Pons (tissue), 1 donor: Measurements from ENCODE around the gene LCTL.

Experiments used
- DNase-seq: peaks from one replicate; pipeline ENCODE4 v3.0.0-alpha.2; 2016; ENCODE audit warnings: low spot score

Gene LCTL

DNA sequence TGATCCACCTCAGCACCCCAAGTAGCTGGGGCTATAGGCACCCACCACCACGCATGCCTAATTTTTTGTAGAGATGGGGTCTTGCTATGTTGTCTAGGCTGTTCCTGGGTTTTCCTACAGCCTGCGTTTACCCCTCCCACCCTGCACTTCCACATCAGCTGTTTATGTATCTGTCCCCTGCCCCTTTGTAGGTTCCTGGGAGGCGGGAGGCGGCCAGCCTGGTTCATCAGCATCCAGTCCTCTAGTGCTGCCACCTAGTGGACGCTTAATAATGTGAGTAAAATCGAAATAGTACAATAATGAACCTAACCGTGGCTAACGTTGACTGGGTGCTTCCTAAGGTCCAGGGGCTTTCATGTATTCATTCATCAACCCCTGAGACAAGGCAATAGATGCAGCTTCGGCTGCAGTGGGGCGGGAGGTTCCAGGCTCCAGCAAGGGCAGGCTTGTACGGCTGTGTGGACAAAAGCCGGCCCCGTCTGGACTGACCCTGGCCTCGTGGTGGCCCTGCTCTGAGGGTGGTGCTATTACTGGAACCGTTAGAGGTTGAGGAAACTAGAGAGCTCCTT lies 1.2 kb upstream of the LCTL start:
- DNase-seq: peak; percentile 70

DNA sequence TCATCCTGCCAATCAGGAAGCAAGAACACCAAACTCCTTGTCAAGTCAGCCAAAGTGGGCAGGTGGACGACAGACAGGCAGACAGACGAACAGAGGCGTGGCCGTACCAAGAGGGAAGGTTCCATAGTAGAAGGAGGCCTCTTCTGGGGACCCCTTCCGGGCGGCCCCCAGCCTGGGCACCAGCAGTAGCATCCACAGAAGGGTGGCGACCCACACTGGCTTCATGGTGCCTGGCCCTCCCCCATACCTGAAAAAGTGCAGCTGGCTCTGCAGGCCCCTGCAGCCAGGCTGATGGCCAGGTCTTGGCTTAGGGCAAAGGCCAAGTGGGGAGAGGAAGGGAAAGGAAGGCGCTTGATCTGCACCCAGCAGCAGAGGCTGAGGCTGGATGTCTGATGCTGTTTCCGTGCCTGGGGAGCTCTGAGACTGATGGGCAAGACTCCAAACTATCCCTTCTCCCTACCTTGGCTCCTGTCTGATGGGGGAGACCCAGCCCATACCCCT lies 607 bp downstream of the LCTL start:
- DNase-seq: no peak

DNA sequence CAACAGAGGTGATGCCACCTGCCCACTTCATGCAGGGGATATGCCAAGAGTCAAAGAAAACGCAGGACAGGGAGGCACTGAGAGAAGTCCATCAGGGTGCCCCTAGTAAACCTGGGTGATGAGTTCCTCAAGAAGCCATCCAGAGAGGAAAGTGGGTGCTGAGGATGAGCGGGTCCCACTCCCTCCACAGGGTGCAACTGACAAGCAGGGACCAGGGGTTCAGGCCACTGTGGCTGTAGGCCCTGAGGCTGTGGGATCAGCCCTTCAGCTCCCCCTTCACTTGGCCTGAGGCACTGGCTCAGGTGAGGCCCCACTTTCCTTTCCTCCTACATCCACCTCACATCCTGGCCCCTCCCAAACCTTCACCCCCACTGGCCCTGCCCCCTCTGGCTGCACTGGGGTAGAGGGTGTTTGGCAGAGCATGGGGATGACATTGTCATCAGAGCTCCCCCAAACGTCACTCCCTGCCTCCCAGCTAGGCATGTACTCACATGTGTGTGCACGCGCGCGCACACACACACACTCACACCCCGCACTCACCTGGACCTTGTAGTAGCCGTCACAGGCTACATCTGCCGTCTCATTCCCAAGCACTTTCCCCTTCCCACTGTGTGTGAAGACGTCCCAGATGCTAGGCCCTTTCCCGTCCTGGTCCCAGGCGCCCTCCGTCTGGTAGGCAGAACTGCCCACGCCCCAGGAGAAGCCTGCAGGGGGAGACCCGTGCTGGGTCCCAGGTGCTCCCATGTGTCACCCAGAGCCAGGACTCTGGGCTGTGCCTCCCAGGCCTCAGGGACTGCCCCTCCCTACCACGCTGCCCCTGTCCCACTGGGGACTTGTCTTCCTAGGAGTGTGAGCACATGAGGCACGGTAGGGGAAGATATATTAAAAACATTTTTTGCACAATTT lies 1.4 kb downstream of the LCTL start:
- no peak for DNase-seq

DNA sequence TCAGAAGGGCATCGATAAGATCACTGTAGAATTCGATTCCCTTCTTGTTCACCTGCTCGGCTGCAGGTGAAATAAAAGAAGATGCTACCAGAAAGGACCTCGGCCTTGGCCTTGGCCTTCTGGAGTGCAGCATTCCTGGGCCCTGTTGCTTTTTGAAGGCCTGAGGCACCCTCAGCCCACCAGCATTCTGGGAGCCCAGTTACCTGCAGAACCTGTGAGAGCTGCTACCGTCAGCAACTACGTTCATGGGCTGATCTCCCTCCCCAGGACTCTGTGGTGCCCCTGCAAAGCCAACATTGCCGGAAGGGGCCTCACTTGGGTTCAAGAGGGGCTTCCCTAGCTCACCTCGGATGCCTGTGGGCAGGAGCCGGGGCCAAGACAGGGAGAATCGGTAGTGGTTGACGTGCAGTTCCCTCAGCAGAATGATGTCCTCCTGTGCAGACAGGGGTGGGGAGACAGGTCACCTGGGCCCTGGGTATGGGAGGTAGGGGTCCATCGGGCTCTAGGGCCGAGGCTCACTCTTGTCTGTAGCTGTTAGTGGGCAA lies 2.2 kb downstream of the LCTL start:
- no peak for DNase-seq

DNA sequence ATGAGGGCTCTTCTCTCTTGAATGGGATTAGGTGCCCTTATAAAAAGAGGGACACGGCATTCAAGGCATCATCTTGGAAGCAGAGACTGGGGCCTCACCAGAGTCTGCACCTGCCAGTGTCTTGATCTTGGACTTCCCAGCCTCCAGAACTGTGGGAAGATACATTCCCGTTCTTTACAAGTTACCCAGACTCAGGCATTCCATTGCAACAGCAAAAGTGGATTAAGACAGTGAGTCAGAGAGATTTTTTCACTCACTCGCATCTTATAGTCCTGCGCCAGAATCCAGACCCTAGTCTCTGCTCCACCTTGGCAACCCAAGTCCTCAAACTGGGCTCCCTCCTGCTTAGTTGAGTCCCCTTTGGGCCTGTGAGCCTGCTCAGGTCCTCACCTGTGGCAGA lies 2.7 kb downstream of the LCTL start:
- no peak for DNase-seq

DNA sequence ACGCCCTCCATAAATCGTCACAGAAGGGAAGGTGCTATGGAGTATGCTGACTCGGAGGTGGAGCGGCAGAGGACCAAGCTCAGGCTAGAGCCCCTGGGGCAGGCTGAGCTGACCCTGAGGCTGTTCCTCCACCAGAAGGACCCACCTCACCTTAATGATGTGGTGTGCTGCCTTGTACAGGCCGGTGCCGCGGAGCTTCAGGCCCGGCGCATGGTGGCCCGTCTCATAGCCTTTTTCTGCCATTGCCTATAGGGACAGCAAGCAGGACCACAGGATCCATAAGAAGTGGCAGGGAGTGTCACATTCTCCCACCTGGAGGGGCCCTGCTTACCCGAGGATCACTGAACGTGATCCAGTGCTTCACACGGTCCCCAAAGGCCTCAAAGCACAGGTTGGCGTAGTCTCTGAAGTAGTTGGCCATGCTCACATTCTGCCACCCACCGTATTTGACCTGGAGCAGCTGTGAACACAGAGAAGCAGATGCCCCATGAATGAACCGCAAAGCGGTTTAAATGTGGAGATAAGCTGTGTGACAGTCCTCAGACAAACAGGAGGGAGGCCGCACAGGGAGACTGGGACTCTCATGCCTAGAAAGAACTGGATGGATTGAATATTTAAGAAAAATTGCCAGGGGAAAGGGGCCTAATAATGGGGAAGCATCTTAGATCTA lies 4.8 kb downstream of the LCTL start:
- no peak for DNase-seq

DNA sequence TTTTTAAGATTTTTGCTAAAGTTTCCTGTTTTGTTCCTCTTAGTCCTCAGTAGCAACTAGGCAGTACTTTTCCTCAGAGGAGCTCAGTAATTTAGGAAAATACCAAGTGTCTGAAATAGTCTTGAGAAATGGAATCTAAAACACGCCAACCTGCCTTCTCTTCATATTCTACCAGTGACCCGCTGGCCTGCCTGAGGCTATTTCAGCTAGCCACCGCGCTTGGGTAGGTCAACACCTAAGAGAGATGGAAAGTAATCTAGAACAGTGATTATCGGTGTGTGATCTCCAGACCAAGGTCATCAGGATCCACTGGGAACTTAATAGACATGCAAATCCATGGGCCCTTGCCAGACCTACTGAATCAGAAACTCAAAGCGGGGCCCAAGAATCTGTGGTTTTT lies 7.5 kb downstream of the LCTL start:
- DNase-seq: no peak

DNA sequence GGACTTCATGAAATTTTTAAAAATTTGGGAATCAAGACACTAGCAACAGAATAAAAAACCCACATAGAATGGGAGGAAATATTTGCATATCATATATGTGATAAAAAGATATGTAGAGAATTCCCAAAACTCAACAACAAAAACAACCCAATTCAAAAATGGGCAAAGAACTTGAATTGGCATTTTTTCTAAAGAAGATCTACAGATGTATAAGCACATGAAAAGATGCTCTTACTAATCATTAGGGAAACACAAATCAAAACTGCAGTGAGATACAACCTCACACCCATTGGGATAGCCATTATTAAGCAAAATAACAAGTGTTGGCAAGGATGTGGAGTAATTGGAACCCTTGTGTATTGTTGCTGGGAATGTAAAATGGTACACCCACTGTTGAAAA lies 10.1 kb downstream of the LCTL start:
- DNase-seq: no peak

DNA sequence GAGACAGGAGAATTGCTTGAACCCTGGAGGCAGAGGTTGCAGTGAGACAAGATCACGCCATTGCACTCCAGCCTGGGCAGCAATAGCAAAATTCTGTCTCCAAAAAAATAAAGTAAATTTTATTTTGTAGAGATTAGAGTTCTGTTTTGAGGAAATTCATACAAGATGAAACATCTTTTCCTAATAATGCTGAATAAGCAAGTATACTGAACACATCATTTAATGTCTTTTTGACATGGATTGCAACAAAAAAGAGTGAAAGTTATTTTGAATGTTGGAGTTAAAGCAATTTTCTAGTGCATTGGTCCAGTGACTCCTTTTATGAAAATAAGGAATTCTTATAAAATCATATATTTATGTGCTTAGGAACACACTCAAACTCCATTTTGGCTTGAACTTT lies 20.5 kb downstream of the LCTL start:
- DNase-seq: no peak

DNA sequence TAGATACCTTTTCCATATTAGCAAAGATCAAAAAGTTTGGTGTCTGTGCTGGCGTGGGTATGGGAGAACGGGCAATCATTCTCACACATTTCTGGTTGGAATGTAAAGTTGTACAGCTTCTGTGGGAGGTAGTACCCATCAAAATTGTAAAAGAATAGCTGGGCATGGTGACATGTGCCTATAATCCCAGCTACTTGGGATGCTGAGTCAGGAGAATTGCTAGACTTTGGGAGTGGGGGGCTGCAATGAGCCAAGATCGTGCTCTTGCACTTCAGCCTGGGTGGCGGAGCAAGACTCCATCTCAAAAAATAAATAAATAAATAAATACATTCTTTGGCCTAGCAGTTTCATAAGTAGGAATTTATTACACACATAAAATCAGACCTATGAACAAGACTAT lies 22.9 kb downstream of the LCTL start:
- DNase-seq: no peak

DNA sequence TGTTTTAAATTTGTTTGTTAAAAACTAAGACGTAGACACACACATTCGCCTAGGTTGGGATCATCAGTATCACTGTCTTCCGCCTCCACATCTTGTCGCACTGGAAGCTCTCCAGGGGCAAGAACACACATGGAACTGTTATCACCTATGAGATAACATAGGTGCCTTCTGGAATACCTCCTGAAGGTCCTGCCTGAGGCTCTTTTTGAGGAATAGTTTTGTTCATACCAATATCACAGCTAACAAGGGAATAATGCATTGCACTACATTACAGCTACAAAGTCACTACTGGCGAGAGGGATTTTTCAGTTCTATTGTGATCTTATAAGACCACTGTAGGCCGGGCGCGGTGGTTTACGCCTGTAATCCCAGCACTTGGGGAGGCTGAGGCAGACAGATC lies 30.7 kb downstream of the LCTL start:
- DNase-seq: no peak

DNA sequence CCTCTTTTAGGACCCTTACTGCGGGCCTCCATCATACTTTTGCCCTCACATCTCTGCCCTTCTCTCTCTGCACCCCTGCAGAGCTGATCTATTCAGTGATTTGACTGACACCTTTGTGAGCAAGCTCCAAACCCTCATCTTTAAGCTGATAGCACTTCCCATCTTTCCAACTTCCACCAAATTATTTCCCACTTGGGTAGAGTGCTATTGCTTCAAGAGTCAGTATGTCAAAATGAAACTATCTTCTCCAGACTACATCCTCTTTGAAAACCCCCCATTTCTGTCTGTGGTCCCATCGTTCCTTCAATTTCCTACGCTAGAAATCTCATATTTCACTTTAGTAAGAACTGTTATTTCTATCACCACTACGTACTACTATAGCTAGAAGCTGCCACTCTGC lies 41.0 kb downstream of the LCTL start:
- DNase-seq: peak; percentile 14

DNA sequence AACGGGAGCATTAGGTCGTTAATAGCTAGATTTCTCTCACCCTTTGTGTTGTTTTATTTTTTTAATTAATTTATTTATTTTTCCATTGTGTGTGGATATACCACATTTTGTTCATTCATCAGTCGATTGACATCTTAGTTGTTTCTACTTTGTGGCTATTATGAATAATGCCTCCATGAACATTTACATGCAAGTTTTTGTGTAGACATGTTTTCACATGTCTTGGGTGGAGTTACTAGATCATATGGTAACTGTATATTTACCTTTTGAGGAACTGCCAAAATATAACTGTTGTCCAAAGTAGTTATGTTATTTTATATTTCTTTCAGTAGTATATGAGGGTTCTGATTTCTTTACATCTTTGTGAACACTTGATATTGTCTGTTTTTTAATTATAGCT lies 41.9 kb downstream of the LCTL start:
- no peak for DNase-seq

DNA sequence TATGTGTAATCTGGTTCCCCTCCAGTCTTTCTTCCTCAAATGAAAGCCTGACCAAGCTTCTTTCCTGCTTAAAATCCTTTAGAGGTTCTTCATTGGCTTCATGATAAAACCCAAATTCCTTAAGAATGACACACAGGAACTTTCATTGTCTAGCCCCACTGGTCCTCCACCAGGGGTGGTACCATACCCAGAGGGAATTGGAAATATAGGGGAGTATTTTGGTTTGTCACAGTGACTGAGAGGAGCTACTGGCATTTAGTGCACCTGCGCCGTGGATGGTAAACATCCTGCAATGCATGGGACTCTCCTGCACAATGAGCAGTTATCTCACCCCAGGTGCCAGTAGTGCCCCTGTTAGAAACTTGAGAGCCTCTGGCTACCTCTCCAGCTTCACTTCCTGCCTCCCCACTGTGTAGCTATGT lies 49.9 kb downstream of the LCTL start:
- no peak for DNase-seq

DNA sequence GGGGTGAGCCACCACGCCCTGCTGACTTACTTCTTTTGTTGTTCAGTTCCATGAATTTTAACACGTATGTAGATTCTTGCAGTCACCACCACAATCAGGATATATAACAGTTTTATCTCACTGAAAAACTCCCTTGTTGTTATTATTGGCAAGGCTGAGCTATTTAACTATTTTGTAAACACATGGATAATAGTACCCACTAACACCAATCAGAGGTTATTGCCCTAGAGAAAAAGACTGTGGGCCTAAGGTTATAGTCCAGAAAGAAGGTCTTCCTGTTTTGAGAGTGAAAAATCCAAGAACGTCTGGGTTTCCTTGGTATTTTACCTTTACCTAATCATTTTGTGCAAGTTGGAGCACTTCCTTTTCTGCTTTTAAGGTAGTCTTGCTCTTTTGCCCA lies 51.2 kb downstream of the LCTL start:
- DNase-seq: no peak

DNA sequence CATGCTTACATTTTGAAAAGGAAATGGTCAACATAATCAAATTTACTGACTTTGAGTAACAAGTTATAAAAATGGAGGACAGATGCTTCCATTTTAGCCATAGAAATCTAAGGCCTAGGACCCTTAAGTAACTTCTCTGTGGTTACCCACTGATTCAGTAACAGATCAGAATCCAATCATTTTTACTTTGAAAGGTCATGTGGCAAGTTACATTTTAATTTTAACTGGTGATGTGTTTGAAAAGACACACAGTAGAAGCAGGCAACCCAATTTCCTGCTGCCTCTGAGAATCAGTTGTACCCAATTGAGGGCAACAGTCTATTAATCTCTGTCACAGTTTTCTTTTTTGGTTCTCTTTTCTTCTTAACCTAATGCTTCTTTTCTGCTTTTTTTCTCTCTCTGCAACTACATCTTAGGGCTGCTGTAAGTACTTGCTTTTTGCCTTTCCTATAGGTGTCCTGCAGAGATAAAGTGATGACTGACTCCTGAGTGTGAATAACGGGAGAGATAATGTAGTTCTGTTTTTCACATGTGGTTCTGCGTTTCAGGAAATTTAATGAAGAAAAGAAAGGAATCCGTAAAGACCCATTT lies 57.4 kb downstream of the LCTL start:
- DNase-seq: no peak

DNA sequence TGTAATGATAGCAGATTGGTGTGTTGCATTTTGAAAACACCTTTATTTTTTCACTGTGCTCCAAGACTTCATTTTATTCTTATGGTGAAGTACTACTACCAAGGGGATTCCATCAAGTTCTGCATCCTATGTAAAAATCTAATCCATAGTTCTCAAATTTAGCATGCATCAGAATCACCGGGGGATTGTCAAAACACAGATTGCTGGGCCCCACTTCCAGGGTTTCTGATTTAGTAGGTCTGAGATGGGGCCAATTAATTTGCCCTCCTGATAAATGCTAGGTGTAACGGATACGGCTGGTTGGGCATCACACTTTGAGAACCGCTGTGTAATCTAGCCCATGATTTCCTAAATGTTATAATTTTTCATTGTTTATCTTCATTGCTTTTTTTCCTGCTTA lies 60.0 kb downstream of the LCTL start:
- no peak for DNase-seq

DNA sequence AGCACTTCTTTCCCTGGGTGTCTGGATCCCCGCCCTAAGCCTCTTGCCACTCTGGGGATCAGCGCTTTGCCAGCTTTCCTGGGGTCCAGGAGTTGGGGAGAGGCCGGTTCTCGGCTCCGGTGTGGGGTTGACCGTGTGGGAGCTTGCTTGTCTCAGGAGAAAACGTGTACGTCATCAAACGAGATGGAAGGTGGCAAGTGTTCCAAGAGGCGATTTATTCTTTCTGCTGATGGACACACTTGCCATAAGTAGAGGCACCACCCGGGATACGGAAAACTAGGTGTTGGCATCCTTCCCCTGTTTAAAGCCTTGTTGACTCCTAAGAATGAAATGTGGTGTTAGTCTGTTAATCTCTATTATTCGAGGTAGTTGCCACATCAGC lies 60.4 kb downstream of the LCTL start:
- DNase-seq: peak; percentile 22

DNA sequence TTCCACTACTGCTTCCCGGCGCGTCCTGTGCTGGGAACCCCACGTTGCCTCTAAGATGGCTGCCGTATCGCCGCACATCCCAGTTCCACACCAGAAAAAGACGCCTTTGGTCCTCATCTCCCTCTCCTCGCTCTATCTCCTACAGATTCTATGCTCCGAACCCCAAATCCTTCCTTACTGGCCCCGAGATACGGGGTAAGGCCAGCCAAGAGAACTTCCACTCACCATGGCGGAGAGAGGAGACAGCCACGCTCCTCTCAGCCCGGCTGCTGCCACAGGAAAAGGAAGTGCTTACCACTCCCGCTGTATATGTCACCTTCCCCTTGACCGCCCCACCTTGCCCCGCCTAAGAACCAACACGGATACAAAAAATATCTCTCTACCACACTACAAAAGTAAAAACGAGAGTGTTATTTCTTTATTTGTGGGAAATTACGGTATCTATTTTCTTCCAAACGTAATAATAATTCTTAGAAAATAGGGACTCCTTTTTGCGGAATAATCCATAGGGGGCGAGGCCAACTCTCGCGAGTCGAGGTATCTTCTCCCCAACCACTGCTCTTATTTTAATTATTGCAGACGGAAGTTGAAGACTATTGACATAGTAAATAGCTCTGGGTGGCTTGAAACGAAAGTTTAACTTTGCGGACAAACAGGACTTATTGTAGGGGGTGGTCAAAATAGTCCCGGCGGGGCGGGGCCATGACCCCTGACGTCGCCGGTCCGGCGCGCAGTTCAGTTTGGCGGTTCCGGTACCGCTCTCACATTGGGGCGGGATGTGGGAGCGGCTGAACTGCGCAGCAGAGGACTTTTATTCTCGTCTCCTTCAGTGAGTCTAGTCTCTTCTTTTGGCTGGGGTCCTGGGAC lies 61.0 kb downstream of the LCTL start, which contains the start of the genes RPL4 and ZWILCH:
TSS of gene RPL4 (minus strand) at position 293 of the 867 bp plus-strand sequence. CDS start at position 228, 65 bp downstream.
TSS of gene ZWILCH (plus strand) at position 764 of the 867 bp plus-strand sequence. CDS start at position 777, 13 bp downstream.
- peak; percentile 82 for DNase-seq

DNA sequence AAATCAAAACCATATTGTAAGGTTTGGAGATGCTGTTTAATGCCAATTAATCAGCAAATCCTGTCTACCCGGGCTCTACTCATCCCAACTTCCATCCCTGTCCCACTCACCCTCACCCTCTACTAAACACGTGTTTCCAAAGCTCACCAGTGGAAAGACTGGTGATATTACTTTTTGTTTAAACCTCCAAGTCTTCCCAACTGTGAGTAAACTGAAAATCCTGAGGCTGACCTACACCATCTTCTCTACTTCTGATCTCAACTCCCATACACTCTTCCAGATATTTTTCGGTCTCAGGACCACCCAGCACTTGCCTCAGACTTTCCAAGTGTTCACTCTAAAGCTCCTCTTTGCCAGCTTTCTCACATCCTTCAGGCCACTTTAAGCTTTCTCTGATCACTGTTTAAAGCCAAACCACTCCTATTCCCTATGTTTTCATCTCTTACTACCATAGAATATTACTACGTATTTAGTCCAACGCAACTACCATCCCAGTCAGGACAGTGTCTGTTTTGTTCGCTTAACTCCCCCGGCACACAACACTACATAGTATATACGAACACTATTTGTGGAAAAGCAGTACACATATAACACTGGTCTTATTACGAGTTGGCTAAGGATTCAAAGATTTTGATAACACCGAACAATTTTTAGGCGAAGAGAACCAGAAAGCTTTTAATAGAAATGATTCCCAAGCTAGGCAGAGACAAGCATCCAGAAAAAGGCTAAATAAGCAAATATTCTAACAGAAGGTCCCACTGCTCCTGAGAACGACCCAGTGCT lies 61.8 kb downstream of the LCTL start:
- DNase-seq: no peak
